T1000 (cell line): ENCODE measurements around the gene FGF13.

Experiments
- DNase-seq: peaks from one replicate; lab custom pipeline; 2025; ENCODE audit warnings: mixed read lengths; lab: John Stamatoyannopoulos, UW

FGF13 gene

GRCh38 chrX:138664016-138664415 is 47.5 kb downstream of the FGF13 start:
- no peak for DNase-seq

- DNase-seq, result no peak
Observed at GRCh38 chrX:138651494-138651893, 60.0 kb downstream of the FGF13 start.

GRCh38 chrX:138648568-138648967 is 62.9 kb downstream of the FGF13 start:
- DNase-seq, result no peak

- DNase-seq, result no peak
Observed at GRCh38 chrX:138638996-138639395, 72.5 kb downstream of the FGF13 start.
